Measurements from ENCODE around the gene SLC38A10.

The SLC38A10 gene

DNA sequence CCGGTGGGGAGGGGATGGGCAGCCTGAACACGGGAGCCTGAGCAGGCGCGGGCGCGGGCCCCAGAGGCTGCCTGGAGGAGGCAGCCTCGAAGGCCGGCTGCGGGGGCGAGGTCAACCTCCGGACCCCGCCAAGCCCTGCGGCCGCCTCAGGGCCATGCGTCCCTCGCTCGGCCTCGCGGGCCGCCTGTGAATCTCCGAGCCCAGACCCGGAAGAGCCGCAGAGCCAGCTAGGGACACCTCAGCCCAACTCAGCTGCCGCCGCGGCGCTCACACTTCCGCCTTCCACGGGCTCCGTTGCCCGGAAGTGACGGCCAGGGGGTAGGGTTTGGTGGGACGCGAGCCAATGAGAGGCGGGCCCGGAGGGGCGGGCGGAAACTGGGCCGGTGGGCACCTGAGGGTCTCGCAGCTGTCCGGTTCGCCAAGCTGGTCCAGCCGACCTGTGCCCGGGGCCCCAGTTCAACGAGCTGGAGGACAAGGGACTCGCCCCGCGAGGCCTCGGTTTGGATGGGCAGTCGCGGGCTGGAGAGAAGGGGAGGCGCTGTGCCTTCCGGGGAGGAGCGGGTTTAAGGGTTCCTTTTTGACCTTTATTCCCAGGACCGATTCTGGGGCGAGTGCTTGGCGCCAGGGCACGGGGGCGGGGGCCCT, at the start of gene SLC38A10:
Gene SLC38A10, minus strand, starts transcription at position 277 of the 645 bp plus-strand sequence. CDS start 386 bp downstream, outside the sequence.
- peak; percentile 88 for DNase-seq

- DNase-seq = no peak
Measured at GRCh38 chr17:81342269-81343070, 47.4 kb upstream of the SLC38A10 start.

GRCh38 chr17:81341516-81342268, 46.6 kb upstream of the SLC38A10 start:
- DNase-seq = no peak

DNA sequence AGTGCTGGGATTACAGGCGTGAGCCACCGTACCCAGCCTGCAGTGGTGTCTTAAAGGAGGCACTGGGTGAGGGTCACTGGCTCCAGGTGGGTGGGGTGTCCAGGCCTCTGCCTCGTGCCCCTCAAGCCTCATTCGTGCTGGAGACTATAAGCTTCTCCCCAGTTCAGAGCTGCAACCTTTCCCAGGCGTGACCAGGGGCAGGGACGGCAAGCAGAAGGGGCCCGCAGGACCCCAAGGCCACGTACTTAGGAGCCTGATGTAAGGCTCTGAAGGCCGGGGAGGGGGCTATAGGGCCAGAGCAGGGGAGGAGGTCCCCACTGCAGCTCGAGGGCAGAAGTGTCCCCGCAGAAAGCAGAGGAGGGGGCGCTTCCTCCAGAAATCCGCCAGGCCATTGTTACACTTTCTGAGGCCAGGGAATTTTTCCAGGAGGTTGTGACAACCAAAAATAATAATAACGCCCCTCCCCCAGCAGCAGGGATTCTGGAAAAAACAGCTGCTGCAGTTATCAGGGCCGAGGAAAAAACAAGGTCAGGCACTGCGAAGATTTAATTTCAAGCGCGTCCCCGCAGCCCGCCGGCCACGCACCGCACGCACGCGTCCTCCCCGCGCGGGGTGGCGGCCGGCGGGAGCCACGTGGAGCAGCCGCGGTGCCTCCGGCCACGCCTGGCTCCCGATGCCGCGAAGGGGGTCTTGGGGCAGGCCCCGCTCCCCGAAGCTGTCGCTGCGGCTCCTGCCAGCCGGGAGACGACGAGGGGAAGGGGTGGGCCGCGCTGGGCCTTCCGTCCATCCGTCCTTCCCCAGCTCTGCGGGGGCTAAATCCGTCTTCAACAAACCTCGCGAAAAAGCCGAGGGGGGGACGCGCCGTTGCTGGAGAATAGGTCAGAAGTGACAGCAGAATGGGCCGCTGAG, 45.8 kb upstream of the SLC38A10 start:
- no peak for DNase-seq

- DNase-seq = no peak
Measured at GRCh38 chr17:81339534-81340296, 44.6 kb upstream of the SLC38A10 start.

DNA sequence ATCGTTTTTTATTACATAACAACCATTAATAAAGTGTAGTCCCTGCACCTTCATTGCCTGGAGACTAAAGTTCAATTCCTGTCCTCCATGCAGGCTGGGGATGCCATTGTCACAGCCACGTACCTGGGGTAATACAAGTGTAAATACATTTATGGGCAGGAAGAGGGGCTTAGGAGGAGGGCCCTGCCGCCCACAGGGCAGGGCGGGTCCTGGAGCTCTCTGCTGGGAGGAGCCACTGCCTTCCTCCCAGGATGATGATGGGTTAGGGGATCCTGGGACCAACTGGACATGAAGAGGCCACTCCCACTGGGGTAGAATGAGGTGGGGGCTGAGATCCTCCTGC, 44.1 kb upstream of the SLC38A10 start:
- DNase-seq = no peak

DNA sequence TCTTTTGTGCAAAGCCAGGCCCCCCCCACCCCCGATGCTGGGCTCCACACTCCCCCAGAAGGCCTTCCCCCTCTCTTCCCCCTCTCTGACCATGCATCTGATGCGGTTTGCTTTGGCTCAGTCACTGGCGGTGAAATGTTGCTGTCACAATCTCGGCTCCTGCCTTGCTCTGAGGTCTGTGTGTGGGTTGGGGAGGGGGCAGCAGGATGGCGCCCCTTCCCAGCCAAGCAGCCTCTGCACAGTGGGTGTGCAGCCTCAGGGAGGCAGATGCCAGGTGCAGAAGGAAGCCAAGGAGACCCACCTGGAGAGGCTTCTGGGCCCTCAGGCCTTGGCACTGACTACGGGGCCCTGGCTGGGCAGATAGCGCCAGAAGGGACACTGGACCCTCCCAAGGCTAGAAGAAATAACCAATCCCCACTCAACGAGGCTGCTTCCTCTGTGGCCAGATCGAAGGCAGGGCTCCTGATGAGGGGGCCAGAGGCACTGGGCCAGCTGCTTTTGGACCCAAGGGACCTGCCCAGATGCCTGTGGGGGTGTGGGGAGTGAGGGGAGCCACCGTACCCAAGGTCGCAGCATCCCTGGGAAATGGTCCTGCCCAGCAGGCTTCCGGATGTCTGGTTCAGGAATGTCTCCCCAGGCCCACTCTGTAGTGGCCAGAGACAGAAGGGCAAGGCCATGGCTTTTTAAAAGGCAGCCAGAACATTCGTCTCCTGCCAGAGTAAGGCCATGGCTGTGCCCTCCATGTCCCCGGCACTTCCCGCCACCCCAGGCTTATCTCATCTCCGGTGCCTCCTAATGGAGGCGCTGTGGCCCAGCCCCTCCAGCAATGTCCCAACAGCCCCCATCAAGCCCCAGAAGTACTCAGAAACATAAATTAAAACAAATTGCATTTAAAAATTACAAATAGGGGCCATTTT, 43.4 kb upstream of the SLC38A10 start:
- no peak for DNase-seq

- no peak for DNase-seq
Measured at GRCh38 chr17:81337476-81337879, 42.4 kb upstream of the SLC38A10 start.

- DNase-seq = no peak
Measured at GRCh38 chr17:81336930-81337325, 41.8 kb upstream of the SLC38A10 start.

DNA sequence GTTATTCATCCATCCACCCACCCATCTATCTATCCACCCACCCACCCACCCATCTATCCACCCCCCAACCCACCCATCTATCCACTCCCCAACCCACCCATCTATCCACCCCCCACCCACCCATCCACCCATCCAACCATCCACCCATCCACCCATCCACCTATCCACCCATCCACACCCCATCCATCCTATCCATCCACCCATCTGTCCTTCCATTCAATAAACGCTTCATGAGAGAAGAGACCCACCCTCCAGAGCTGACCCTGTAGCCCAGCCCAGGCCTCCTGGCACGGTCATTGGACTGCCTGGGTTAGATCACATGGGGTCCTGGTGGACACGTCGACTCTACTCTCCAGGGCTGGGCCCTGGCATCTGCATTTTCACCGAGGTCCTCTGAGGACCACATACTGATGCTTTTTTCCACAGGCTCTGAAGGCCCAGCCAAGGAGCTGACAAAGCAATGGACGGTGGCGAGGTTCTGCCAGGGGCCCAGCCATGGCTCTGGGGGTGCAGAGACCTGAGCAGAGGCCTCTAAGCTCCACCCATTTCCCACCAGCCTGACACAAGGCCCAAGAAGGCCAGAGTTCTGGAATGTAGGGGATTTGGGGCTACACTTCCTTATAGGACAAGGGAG, 41.3 kb upstream of the SLC38A10 start:
- DNase-seq = no peak

DNA sequence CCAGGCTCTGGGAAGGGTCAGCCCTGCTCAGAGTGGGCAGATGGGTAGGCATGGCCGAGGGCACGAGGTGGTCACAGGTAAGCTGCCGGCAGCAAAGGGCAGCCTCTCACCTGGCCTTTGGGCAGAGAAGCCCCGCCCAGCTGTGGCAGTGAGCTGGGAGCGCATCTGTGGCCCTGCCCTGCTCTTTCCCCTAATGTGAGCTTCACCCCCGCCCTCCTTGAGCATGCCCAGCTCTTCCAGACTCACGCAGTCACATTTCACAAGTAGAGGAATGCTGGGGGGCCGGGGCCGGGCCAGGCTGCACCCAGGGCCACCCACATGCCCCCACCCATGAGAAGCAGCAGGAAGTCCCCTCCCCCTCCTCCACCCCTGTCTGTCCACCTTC, 40.7 kb upstream of the SLC38A10 start:
- DNase-seq = no peak

DNA sequence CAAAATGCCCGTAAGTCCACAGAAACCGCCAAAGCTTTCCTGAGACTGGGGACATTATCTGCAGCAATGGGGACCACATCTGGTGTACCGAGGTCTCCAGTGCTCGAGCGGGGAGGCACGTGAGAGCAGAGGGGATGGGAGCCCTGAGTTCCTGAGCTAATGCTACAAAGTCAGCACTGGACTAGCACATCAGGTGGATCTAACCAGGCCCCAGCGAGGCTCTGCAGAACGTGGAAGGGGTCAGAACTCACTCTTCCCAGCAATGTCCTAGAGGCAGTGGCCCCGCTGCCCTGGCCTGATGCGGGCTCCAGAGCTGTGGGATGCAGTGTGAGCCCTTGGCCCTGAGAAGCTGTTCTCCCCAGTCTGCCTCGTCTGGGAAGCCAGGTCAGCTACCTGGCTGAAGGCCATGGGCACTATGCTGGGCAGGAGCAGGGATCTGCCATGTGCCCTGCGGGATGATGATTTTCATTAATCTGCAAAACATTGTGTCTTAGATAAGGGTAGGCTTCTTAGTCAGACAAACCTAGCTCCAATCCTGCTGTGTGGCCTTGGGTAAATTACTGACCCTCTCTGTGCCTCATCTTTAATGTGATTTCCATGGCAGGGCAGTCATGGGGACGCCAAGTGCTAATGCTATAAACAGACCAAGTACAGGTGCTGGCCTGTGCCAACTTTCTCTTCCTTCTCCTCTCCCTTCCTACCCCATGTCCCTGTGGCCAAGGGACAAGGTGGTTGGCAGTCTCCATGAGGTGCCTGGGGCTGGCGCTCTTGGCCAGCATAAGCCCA, 40.1 kb upstream of the SLC38A10 start:
- DNase-seq = no peak

GRCh38 chr17:81334391-81334901, 39.3 kb upstream of the SLC38A10 start:
- no peak for DNase-seq

GRCh38 chr17:81333616-81334368, 38.7 kb upstream of the SLC38A10 start:
- no peak for DNase-seq

DNA sequence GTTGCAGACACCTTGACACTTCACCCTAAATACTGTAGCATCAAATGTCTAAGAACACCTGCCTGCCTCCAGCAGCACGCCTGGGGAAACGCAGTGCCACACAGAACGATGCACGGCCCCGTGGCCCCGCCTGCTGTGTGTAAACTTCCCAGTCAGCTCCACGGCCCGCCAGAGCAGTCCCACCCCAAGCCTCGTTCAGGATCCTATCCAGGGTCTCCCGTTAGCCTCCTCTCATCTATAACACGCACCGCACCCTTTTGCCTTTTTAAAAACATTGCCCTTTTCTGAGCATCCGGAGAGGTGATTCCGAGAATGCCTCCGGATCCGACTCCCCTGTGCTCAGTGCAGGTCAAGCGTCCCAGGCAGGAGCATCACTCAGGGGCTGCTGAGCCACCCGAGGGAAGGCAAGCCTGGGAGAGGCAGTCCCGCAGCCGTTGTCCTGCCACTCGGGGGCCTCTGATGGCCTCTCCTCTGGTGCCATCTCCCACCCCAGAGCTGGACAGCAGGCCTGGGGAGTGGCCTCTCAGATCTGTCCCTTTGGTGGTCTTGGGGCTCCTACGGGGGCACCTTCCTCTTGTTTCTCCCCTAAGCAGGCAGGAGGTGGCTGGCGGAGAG, 37.9 kb upstream of the SLC38A10 start:
- no peak for DNase-seq

DNA sequence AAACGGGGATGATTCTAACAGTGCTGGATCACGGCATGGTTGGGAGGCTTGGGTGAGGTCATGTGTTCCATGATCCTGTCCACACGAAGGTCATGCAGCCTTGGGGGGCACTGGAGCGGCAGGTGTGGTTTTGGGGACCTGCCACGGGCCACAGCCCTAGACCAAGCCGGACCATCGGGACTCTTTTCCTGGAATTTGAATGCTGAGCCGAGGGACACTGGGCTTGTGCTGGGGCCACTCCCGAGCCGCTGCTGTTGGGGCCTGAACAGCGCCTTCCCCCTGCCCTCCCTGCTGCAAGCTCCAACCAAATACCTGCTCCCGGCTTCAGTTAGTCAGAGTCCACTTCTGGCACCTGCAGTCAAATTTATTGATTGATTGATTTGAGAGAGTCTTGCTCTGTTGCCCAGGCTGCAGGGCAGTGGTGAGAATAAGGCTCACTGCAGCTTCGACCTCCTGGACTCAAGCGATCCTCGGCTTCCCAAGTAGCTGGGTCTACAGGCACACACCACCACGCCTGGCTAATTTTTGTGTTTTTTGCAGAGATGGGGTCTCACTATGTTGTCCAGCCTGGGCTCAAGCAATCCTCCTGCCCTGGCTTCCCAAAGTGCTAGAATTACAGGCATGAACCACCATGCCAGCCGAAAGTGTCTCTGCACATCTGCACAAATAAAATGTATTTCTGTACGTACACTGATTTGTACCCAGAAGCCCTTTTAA, 37.2 kb upstream of the SLC38A10 start:
- no peak for DNase-seq

GRCh38 chr17:81331527-81332043, 36.5 kb upstream of the SLC38A10 start:
- no peak for DNase-seq

Data from stimulated activated CD4-positive, alpha-beta T cell treated with anti-CD3 and anti-CD28 coated beads, Interleukin-2, amount 100 ng/mL, for 48 hours (primary cell).